Retinal pigment epithelial cell (primary cell): ENCODE results near the gene ZNF43.
"Not testable (repeated sequence)": the region's sequence is repeated elsewhere in the genome, so short reads cannot be mapped to it uniquely, and the experiment has no call there.

Source experiments
- DNase-seq: peaks from one replicate; pipeline ENCODE4 v3.0.0-alpha.2; 2010; ENCODE audit warnings: low read depth
- H3K4me3 ChIP-seq: 2 replicates; pipeline ENCODE4 v1.5.1; 2011; ENCODE audit warnings: mild to moderate bottlenecking, low read length, control low read depth, moderate library complexity
- TF ChIP-seq, protein P1 (sequence below): conservative IDR thresholded peaks from 2 replicates; pipeline ENCODE4 v1.5.1; 2011; ENCODE audit warnings: low read depth, low read length, control low read depth, inconsistent platforms

Gene ZNF43

DNA sequence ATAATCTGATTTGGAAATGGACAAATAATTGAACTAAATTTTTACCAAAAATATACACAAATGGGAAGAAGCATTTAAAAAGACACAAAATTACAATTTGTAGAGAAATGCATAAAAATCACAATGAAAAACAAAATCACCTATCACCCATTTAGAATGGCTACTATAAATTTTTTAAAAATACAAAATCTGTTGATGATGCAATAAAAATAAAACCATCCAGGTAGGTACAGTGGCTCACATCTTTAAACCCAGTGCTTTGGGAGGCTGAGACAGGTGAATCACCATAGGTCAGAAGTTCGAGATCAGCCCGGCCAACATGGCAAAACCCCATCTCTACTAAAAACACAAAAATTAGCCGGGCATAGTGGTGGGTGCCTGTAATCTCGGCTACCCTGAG lies 23.5 kb downstream of the ZNF43 start:
- TF ChIP-seq, protein P1, sequence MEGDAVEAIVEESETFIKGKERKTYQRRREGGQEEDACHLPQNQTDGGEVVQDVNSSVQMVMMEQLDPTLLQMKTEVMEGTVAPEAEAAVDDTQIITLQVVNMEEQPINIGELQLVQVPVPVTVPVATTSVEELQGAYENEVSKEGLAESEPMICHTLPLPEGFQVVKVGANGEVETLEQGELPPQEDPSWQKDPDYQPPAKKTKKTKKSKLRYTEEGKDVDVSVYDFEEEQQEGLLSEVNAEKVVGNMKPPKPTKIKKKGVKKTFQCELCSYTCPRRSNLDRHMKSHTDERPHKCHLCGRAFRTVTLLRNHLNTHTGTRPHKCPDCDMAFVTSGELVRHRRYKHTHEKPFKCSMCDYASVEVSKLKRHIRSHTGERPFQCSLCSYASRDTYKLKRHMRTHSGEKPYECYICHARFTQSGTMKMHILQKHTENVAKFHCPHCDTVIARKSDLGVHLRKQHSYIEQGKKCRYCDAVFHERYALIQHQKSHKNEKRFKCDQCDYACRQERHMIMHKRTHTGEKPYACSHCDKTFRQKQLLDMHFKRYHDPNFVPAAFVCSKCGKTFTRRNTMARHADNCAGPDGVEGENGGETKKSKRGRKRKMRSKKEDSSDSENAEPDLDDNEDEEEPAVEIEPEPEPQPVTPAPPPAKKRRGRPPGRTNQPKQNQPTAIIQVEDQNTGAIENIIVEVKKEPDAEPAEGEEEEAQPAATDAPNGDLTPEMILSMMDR: no peak
- DNase-seq: no peak
- H3K4me3 ChIP-seq: no peak overlapping the region

DNA sequence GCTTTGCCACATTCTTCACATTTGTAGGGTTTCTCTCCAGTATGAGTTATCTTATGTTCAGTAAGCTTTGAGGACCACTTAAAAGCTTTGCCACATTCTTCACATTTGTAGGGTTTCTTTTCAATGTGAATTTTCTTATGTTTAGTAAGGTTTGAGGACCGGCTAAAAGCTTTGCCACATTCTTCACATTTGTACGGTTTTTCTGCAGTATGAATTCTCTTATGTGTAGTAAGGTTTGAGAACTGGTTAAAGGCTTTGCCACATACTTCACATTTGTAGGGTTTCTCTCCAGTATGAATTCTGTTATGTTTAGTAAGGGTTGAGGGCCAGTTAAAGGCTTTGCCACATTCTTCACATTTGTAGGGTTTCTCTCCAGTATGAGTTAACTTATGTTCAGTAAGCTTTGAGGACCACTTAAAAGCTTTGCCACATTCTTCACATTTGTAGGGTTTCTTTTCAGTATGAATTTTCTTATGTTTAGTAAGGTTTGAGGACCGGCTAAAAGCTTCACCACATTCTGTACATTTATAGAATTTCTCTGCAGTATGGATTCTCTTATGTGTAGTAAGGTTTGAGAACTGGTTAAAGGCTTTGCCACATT lies 27.5 kb downstream of the ZNF43 start:
- H3K4me3 ChIP-seq, DNase-seq: not testable (repeated sequence)

DNA sequence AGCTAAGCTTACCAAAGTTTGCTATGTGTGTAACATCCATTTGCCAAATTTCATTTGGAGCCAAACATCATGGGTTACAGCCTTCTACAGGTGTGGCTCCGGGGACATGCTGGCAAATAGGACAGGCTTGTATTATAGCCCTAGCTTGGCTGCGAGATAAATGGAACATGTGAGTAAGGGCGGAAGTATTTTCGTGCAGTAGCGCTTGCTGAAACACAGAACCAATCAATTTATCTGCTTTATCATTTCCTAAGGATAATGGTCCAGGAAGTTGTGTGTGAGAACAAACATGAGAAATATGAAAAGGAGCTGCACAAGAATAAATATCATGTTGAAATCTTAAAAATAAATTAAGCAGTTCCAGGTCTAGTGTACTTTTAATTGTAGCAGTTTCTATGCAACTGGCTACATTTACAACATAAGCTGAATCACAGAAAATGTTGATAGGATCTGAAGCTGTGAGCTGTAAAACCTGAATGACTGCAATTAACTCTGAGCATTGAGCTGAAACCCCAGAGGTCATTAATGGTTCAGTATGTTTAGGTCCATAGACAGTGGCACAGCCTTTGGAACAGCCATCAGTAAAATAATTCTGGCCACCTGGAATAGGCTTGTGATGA lies 46.4 kb downstream of the ZNF43 start:
- H3K4me3 ChIP-seq: no peak overlapping the region
- DNase-seq: no peak
- TF ChIP-seq, protein P1: no peak

DNA sequence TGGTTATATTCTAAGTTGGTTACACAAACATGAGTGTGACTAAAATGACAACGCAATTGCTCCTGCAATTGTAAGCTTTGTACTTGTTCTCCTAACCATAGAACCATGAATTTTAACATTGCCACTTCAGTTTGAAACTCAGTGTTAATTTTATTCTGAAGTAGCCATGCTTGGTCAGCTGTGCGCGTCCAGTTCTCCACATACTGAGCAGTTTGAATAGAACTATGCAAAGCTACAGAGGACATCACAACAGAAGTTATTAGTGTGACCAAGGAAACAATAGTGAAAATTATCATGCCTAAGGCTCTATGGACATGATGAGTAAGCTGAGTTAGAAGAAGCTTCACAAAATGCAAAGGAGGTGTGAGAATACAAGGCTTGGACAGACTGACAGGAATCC lies 49.0 kb downstream of the ZNF43 start:
- no peak overlapping the region for H3K4me3 ChIP-seq
- TF ChIP-seq, protein P1: no peak
- no peak for DNase-seq

DNA sequence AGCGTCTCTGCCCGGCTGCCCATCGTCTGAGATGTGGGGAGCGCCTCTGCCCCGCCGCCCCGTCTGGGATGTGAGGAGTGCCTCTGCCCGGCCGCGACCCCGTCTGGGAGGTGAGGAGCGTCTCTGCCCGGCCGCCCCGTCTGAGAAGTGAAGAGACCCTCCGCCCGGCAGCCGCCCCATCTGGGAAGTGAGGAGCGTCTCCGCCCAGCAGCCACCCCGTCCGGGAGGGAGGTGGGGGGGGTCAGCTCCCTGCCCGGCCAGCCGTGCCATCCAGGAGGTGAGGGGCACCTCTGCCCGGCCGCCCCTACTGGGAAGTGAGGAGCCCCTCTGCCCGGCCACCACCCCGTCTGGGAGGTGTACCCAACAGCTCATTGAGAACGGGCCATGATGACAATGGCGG lies 60.2 kb downstream of the ZNF43 start:
- H3K4me3 ChIP-seq, DNase-seq: not testable (repeated sequence)

DNA sequence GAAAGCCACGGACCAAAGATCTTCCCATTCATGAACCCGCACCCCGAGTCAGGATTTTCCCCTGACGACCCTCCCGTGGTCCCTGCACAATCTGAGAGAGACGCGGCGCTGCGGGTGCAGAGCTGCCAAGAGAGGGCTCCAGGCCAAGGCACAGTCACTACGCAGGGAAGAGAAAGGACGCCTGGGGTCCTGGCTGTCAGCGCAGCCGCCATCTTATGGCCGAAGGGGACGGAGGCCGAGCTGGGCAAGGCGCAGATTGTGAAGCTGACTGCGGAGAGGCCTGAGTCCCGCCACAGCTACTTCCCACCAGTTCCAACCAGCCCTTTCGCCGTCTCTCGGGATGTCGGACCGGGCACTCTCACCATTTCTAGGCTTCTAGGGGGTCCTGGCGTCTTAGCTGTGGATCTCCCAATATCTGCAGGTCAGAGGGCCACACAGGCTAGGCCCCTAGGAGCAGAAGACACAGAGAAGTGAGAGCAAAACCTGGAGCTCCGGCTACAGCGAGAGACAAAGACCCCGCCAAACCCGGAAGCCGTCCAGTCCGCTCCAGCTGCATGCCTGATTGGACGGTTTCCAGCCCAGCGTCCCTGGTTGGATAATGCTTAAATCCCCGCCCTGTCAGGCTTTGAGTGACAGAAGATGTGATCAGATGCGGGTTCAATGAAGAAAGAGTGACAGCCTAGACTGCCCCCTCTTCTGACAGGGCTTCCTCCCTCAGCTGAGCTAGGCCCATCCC lies 68.7 kb downstream of the ZNF43 start, which contains the start of gene ZNF100:
Gene ZNF100, minus strand, starts transcription at position 515 of the 736 bp plus-strand sequence. Its CDS starts 150 bp downstream, at position 365.
- TF ChIP-seq, protein P1: no peak
- peak within 1 kb of the TSS; percentile 97 for H3K4me3 ChIP-seq
- DNase-seq: peak; percentile 87

DNA sequence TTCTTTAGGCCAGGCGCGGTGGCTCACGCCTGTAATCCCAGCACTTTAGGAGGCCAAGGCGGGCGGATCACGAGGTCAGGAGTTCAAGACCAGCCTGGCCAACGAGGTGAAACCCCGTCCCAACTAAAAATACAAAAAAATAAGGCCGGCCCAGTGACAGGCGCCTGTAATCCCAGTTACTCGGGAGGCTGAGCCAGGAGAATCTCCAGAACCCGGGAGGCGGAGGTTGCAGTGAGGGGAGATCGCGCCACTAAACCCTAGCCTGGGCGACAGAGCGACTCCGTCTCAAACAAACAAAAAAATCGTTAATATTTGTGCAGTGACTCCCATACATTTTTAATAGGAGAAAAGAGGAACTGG lies 69.3 kb downstream of the ZNF43 start:
- not testable (repeated sequence) for DNase-seq
- peak overlapping the region; percentile 97 for H3K4me3 ChIP-seq

DNA sequence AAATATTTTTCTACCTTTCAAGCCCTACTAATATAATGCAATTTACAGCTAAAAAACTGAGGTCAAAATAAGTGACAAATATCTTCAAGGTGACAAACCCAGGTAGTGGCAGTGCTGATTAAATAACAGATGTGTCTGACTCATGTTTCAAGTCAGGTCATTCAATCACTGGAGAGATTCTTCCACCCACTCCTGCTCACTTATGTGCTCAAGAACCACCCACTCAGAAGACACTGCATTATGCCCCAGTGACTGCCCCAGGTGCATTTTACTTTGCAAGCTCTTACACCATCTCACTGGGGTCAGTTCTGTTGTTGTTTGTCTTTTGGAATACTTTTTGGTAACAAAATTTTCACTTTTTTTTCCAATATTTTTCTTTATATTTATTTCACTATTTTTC lies 70.8 kb downstream of the ZNF43 start:
- TF ChIP-seq, protein P1: no peak
- H3K4me3 ChIP-seq: no peak overlapping the region
- no peak for DNase-seq

DNA sequence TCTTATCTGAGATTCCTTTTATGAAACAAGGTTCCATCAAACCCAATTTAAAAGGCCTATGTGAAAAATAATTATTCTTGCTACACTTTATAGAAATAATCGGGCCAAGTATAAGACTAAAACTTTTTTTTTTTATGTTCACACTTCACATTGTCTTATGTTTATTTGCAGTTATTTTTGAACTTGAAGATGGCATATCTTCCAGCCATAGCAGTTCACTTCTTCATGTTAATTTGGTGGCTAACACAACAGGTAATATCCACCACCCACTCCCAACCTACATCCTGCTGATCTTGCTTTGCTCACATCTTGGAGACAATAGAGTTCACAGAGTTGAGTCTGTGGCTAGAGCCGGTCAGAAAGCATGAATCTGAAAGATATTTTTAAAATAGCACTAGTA lies 74.4 kb downstream of the ZNF43 start:
- not testable (repeated sequence) for H3K4me3 ChIP-seq, DNase-seq
